H1 (cell line): ENCODE measurements around the gene SORCS3. TPM values are rescaled to one million over a fixed set of nuclear protein-coding genes. Genes with fewer than 3 reads are reported as not detected.

Experiments used
- EP300 ChIP-seq, 2 experiments: IDR thresholded peaks; 1 replicate in 1 of 2; 2 replicates in 1 of 2; pipeline ENCODE4 v1.6.1; 2011 to 2012; ENCODE audit warnings: low read depth in 2 of 2, low read length in 2 of 2, mild to moderate bottlenecking in 2 of 2, borderline replicate concordance in 1 of 2, inconsistent platforms in 1 of 2, moderate library complexity in 1 of 2
- POLR2A ChIP-seq, 2 experiments: IDR thresholded peaks; 1 replicate in 1 of 2; 2 replicates in 1 of 2; pipeline ENCODE4 v1.6.1; 2011; ENCODE audit warnings: low read depth in 2 of 2, low read length in 2 of 2, mild to moderate bottlenecking in 2 of 2; ENCODE audit errors: control extremely low read depth in 1 of 2
- SIN3A ChIP-seq, 2 experiments: IDR thresholded peaks in 1 of 2; conservative IDR thresholded peaks in 1 of 2; 2 replicates each; pipeline ENCODE4 v1.6.1; 2011 to 2012; ENCODE audit warnings: low read length in 2 of 2, improper control_type of control experiment in 1 of 2, low read depth in 1 of 2, mild to moderate bottlenecking in 1 of 2
- SIRT6 ChIP-seq: IDR thresholded peaks from one replicate; pipeline ENCODE4 v1.7.1; 2012; ENCODE audit warnings: low read length, inconsistent platforms
- SUZ12 ChIP-seq: fragments of 200-600 bp; sonication (generic); IDR thresholded peaks from 2 replicates; pipeline ENCODE4 v1.6.1; 2012; ENCODE audit warnings: mild to moderate bottlenecking, inconsistent platforms, low read length, moderate library complexity, mixed read lengths
- polyA plus RNA-seq, 7 experiments: library from polyadenylated mRNA; depleted of rRNA in 3 of 7; stranded (reverse) in 5 of 7; unstranded in 2 of 7; fragments of >200 nt in 5 of 7; fragments of 200-250 nt in 2 of 7; gene quantifications; 1 replicate in 5 of 7; 2 replicates in 1 of 7; 4 replicates in 1 of 7; pipeline versions ENCODE4 v1.2.1 to v1.2.3, GENCODE V29; 2011 to 2013; ENCODE audit warnings: missing spikeins in 2 of 7, mixed read lengths in 2 of 7
- total RNA-seq: library from RNA; stranded (reverse); fragmentation: NEBNext Ultra II Directional; extraction: Animal tissue kit (Norgen Biotek cat#: 25700); gene quantifications from 2 replicates; pipeline ENCODE4 v1.2.1, GENCODE V29; 2021

Gene SORCS3
- total and polyA plus RNA-seq, 2 of the 8 experiments (the other 6 are each of a cell fraction or from before 2014, with no cell fraction given), result 0.26 to 0.88 TPM

- TF ChIP-seq EP300 (IDR thresholded peaks at IDR 0.05; ENCODE audit: borderline replicate concordance in 1 of 2, low read depth in 2 of 2, low read length in 2 of 2) (no peak), POLR2A (IDR thresholded peaks at IDR 0.05; ENCODE audit: control extremely low read depth in 1 of 2, low read depth in 2 of 2, low read length in 2 of 2) (no peak), SIRT6 (no peak), SIN3A (conservative IDR thresholded peaks at IDR 0.05 in 1 of 2, IDR thresholded peaks at IDR 0.05 in 1 of 2; ENCODE audit: low read depth in 1 of 2, low read length in 2 of 2) (no peak), SUZ12 (no peak)
- TF ChIP-seq, all 59 proteins: peak for 0
Measured at GRCh38 chr10:105197598-105198364, 556.7 kb downstream of the SORCS3 start (continued).
